Pulmonary artery endothelial cell (primary cell): ENCODE measurements around the gene P4HB. TPM values are rescaled to one million over a fixed set of nuclear protein-coding genes. Genes with fewer than 3 reads are reported as not detected.

ENCODE experiments used
- DNase-seq: peaks from one replicate; pipeline ENCODE4 v3.0.0-alpha.2; 2011; ENCODE audit warnings: low read depth, low spot score
- total RNA-seq: library from RNA; depleted of rRNA; stranded (reverse); fragments of >200 nt; gene quantifications from 2 replicates; pipeline ENCODE4 v1.2.3, GENCODE V29; 2014

P4HB gene
- total RNA-seq, 1 donor from 2014 or later: 1,197 TPM

DNA sequence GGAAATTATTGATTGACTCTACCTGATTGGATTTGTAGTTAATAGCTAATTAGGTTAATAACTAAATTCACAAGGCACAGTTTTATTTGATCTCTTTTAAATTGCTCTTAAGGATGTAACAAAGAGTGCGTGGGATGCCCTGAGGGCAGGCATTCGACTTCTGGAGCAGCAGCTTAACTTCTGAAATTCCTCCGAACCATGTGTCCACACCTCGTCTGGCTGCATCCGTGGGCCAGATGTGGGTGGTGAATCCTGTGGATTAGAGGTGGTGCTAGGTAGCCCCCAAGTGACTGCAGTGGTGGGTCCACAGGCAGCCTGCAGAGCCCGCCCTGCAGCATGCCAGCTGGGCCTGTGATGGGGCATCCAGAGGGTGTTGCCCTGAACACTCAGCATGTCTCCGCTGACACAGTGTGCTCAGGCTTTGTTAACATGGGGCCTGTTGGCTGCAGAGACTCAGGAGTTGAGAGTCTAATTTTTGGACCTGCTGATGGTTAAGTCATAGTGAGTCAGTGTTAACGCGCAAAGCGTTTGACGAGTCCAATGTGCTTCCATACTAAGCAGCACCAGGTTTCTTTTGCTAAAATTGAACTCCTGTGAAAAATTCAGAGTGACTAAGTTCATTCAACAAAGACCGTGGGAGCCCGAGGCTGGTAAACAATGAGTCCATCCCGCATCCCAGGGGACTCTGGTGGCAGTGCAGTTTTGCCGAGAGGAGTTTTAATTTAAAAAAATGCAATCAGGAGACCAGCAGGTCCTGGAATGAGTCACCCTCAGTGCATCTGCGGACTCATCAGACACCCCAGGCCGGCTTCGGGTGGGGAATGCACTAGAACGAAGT, 37.9 kb upstream of the P4HB start:
- DNase-seq: no peak

DNA sequence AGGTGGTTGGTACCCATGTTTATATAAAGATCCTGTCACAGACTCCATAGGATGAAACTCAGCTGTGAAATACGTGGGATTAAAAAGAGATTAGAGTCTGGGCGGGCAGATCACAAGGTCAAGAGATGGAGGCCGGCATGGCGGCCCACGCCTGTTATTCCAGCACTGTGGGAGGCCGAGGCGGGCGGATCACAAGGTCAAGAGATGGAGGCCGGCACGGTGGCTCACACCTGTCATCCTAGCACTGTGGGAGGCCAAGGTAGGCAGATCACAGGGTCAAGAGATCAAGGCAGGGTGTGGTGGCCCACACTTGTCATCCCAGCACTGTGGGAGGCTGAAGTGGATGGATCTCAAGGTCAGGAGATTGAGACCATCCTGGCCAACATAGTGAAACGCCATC, 35.1 kb upstream of the P4HB start:
- DNase-seq: no peak

DNA sequence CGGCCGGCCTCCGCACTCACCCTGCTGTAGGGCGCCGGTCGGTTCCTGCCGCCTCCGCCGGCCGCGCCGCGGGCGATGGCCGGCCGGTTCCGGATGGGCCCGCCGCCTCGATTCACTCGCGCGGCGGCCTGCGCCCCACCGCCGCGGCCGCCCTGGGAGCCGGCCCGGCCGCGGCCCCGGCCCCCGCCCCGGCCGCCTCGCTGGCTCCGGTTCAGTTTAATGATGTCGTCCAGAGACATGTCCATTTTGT, 30.9 kb upstream of the P4HB start:
- DNase-seq: no peak

DNA sequence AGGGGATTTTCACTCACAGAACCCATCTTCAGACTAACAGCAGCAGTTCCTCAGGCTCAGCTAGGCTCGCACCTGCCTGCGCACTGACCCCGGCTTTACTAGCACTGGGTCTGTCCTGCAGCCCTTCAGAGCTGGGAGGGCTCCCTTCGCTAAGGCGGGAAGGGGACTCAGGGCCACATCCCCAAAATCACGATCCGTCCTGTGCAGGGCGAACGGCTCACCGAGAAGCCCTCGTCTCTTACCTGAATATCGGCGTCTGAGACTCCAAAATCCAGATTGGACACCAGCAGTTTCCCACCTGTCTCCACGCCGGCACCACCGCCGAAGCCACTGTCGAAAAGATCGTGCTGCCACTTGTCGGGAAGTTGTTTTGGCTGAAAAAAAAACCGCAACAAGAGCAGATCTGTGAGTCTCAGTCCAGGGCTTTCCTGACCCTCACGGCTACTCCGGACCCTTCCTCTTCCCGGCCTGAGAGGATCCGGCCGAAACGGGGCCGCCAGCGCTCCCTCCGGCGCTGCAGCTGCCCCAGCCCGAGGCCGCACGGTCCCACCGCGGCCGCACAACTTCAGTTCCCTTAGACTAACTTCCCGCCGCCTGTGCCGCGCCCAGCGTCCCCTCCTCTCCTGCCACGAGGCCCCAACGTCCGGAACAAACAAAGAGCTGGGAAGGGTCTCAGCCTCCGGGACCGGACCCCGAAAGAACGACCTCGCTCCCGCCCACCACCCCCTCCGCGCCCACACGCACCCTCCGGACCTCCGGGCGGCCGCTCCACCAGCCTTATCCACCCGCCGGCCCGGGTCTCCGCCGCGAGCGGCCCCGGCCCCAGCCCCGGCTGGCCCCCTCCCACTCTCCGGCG, 30.3 kb upstream of the P4HB start:
- DNase-seq: no peak

DNA sequence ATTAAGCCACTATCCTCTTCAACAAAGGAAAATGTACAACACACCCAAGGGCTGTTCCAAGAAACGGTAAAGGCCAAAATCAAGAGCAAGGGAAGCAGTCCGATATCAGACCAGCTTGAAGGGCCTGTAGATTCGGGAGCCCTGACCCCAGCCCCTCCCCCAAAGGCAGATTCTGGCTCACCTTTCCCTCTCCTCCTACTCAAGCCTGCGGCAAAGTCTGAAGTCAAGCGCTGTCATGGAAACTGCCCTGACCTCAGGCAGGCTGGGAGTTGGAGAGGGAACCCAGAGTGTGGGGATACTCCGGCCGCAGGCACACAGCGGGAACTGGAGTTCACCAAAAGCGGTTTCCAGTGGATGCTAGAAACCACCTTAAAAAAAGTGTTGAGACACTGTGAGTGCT, 29.3 kb upstream of the P4HB start:
- no peak for DNase-seq

DNA sequence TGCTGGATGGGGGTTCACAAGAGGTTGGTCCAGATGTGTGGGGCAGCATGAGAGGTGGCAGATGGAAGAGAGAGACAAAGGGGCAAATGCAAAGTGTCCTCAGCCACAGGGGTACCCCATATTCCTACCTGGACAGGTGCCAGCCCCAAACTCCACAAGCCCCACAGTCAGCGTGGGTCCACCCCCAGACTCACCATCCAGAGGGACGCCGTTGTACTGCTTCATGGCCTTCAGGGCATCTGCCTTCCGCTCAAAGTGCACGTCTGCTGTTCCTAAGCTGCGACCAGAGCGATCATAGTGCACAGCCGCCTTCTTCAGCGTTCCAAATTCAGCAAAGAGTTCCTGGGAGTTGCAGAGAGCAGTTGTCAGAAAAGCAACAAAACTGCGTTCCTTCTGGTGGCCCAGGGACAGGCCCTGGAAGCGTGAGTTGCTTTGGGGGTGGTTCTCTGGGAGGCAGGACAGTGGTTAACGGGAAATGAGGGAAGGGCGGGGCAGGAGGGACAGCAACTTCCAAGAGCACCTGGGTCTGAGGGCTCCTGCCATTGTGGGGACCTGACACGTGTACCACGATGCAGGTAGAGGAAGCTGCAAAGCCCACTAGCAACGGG, 28.8 kb upstream of the P4HB start:
- DNase-seq: no peak

DNA sequence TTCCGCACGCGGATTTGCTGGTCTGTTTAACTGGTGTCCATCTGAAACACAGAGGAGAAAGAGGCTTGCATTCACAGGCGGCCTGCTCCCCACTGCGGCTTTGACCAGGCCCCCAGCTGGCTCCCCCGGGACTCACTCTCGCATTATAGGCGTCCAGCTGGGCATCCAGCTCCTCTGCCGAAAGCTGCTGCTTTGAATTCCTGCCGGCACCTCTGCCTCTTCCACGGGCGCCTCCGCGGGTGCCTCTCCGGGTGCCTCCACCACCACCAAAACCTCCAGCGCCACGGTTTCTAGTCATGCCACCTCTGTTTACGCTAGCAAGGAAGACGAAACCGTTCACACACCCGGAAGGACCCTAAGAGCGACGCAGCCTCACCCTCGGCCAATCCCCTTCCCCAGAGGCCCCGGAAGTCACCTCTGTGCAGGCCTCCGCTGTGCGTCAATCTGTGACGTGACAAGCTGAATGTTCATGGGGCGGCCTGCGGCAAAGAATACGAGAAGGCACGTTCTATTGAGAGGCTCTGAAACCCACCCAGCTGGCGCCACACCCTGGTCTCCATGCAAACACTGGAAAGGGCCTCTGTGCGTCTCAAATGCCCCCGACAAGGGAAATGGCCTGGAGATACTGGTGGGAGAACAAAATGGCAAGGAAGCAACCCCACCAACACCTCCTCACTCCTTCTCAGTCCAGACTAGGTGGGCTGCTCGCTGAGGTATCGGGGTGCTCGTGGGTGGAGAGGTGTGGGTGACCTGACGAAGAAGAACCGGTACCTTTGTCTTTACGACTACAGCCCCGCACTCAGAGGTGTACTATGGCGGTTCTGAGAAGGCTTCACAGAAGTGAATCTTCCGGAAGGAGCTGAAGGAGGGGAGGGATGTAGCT, 28.0 kb upstream of the P4HB start:
- DNase-seq: no peak

DNA sequence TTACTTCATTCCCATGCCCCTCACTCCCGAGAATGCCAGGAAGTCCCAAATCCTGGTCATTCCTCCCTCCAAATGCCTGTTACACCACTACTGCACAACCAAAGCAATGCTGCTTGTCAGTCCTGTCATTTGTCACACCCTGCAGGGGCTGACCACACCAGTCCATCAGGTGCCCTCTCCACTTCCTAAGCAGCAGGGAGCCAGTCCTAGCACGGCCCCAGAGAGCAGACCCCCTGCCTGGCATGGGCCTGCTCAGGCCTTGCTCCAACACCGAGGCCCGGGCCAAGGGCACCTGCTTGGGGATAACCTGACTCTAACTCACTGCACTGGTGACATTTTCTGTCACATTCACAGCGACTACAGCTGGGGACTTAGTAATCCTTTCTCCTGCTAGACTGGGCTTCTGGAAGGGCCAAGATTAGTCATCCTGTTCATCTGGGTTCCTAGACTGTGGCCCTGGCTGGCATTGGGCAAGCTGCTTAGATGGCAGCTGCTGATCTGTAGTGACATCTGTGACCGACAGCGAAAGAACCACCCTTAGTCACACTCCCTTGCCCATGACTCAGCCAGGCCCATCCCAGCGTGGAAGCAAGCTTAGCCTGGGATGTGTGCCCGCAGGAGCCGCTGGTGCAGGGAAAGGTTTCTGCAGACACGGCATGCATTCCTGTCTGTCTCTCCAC, 25.7 kb upstream of the P4HB start:
- DNase-seq: no peak

DNA sequence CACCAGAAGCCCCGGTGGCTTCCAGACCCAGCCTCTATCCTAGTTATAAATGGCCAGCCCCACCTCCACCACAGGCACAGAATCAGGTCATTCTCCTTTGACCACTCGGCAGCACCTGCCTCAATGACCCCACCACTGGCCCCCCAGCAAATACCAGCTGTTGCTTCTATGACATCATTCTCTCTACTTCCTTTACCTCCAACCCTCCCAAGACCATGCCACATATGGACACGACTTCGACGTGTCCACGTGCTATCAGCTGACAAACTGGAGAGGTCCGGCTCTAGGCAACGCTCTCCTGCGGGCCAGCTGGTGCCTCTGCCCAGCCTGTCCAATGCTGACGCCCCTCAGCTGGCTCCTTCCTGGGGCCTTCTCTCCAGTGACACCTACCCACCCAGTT, 25.1 kb upstream of the P4HB start:
- DNase-seq: no peak

DNA sequence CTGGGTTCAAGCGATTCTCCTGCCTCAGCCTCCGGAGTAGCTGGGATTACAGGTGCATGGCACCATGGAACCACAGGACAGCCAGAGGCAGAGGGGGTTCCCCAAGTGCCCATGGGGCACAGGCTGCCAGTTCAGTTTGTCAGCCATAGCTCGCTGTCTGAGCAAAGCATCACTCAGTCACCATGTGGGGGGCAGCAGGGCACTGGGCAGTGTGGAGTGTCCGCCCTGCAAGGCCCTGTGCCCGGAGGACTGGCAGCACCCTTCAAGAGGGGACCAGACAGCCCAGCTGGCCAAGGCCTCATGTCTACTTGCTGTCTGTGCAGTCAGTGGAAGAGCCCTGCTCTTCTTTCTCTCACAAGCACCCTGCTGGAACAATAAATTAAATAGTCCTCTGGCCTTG, 24.6 kb upstream of the P4HB start:
- DNase-seq: no peak

DNA sequence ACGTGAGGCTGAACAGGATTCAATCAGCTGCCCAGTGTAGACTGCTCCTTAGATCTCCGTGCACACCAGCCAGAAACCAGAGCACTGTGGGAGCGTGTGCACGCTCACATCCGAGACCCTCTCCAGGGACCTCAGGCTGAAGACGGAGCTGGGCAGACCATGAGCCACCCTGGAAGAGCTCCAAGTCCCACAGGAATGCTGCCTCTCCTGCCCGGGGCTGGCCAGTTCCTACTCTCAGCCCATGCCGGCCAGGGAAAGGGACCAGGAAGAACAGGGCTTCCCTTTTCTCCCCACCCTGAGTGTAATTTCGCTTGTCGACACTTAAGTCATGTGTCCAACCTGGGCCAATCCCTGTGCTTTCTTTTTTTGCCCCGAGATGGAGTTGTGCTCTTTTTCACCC, 24.2 kb upstream of the P4HB start:
- no peak for DNase-seq

DNA sequence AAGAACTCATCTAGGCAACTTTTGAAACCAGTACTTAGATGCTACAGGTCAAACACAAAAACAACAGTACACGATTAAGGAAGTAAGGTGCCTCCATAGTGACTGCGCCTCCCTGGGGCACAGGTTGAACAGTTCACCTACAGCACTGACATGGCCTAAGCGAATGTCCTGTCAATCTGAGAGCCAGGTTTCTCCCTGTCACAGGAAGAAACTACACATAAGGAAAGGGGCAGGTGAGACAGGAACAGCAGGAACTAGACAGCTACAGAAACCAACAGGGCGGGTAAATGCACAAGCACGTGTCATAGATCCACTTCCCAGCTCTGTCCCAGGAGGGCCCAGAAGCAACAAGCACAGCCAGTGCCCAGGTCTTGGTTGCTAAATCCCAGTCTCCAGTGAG, 18.8 kb upstream of the P4HB start:
- DNase-seq: no peak

DNA sequence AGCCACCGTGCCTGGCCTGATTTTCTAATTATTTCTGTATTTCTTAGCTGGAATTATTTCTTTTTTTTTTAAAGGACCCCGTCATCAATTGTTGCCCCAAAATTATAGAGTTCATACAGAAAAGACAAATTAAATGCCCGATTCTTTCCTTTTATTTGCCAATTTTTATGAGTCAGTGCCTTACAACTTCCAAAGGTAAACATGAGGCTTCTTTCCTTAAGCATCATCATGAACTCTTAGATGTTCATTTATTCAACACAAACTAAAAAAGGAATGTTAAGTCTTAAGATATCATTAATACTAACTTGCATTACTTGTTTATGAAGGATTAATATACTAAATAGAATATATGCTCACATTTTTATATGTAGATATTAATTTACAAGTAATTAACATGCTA, 18.0 kb upstream of the P4HB start:
- no peak for DNase-seq

DNA sequence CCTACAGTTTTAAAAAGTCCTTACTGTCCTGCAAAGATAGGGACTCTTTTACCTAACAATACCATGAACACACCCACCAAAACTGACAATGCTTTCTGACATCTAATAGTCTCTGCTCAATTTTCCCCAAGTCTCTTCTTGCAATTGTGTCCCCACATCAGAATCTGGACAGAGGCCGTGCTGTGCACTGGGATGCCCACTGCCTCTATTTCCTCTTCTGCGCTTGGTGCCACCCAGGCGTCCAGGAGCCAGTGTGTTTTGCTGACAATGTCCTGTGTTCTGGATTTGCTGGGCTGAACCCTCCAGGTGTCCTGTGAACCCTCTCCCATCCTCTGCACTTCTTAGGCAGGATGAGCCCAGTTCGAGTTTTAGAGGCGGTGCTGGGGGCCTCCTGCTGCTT, 17.2 kb upstream of the P4HB start:
- DNase-seq: no peak

DNA sequence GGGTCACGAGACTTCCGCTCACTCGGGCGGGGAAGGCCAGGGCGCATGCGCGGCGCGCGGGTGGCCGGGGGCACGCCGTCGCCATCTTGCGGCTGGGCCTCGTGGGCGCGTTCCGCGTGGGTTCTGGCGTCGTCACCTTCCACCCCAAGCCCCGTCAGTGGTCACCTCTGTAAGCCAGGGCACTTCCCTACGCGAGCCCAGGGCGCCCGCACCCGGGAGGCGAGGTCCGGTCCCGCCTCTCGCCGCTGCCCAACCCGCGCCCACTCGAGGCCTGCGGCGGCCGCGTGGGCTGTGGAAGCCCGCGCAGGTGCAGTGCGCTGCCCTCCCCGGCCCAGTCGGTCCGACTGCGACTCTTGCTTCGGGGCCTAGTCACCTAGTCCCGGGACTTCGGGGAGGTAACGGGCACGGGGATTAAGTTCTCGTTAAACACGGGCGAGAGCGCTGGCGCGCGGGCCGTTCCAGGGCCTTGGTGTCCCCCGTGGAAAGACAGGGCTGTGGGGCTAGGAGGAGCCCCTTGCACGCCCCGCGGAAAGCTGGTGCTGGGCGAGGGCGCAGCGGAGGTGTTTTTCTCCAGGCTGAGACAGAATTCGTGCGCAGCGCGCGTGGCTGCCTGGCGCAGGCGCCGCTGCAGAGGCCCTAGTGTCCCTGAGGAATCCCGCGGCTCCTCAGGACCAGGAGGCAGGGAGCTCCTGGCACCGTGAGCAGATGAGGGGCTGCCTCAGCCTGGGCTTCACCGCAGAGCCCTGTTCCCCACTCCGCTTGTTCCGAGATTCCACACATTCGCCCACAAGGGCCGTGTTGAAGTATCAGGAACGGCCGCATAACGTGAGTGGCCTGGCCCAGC, 11.3 kb upstream of the P4HB start:
- DNase-seq: no peak

DNA sequence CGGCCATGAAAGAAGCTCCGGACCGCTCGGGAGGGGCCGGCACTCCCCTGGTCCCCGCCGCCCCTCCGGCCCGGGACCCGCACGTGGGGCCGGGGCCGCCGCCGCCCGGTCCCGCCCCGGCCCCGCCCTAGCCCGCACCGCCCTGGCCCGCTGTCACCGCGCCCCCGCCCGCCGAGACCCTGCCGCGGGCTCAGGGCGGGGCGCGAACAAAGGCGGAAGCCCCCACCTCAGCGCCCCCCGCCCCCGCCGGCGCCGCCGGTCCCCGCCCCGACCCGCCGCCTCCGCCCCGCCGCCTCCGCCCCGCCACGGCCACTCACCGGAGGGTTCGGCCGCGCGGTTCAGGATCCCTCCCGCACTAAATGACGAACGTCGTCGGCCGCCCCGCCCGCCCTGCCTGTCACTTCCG, 10.6 kb upstream of the P4HB start, which contains the start of gene ARHGDIA:
Gene ARHGDIA, minus strand, starts transcription at position 357 of the 406 bp plus-strand sequence. CDS start 1,407 bp downstream, outside the sequence.
- no peak for DNase-seq

DNA sequence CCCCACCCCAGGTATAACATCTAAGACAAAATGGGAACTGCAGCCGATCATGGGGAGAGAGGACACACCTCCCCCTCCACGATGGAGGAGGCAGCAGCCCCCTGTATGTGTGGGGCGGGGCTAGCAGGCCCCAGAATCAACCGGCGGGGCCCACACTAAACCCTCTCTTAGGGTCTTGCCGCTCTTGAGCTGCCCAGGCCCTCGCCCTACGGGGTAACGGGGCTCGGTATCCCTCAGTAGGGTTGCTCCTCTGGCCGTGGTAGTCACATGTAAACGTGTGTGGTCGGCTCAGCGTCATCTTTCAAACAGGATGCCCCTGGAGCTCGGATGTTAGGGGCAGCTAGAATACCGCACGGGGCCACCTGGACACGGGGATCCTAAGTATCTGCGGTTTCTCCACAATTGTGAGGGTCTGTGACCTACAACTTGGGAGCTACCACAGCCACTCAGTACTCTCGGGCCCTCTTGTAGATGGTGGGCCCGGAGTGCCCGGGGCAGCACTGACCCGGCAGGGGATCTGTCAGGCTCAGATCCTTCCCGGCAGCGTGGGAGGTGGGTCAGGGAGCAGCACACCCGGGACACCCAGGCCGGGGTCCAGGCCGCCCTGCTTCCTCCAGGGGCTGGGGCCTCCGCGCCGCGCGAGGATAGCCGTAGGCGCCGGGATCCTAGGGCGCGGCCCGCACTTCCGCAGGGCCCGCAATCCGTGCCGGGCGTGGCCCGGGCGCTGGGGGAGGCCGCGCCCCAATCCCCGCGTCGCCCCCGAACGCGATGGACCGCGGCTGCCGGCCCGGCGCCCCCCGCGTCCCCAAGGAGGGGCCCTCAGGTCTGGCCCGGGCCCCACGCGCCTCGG, 10.0 kb upstream of the P4HB start:
- DNase-seq: no peak

DNA sequence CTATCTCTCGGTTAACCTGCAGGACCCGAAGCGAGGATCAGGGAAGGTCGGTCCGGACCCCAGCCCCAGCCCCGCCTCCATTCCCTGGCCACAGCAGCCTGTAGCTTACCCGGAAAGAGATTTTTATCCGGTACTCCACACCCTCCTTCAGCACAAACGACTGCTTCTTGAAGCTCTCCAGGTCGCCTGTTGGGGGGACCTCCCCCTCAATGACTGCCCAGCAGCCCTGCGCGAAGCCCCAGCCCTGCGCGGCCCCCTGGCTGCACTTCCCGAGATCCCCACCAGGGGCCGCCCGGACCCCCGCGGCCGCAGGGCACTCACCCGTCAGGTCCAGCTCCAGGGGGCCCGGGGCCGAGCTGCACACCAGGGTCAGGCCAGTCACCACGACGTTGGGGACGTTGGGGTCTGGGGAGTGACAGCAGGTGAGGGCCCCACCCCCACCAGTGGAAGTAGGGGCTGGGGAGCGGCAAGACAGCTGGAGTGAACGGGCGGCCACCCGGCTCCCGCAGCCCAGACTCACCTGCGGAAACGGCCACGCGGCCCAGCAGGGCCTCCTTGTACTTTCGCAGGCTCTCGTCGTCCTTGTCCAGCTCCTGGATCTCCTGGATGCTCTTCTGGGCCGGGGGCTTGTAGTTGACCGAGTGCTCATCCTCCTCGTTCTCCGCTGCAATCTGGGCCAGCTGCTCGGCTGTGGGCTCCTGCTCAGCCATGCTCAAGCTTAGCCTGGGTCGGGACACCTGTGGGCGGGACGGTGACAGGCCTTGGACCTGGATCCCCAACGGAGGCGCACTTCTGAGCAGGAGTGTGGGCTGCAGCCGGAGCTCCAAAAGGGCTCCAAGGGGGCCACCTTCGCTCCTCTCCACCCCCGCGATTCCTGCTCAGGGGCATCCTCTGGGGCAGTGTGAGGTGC, 9.1 kb upstream of the P4HB start:
- no peak for DNase-seq
